ENCODE results near the gene TBP. TPM values are rescaled to one million over a fixed set of nuclear protein-coding genes. Genes with fewer than 3 reads are reported as not detected.

The TBP gene
- 10 to 100 TPM; 13.0 to 18.4 (median 14.2) TPM for total RNA-seq
- 18.4 TPM for total RNA-seq (2013)

- no peak for TF ChIP-seq CTCF (IDR thresholded peaks at IDR 0.05)
- H3K4me1 Mint-ChIP-seq = peaks cover 5 to 31% of the 10 kb centered on the region in 2 donors
These were observed at the start of gene TBP for GRCh38 chr6:170554013-170554795. TSS of gene TBP (plus strand) at chr6:170554369. CDS start at chr6:170557030, 2,661 bp downstream.

GRCh38 chr6:170504479-170504878 lies 49.7 kb upstream of the TBP start:
- DNase-seq = no peak
- H3K36me3 Mint-ChIP-seq = no peaks in the 10 kb centered on the region
- TF ChIP-seq CTCF (IDR thresholded peaks at IDR 0.05) = no peak
- H3K4me3 Mint-ChIP-seq = peak overlapping the region; percentile 9
- ATAC-seq = peak in 1 of 3 donors; percentile 57
- Histone ChIP-seq H3K4me1 (ENCODE audit: control insufficient read depth, insufficient read depth, low read length) (peaks cover 14% of the 10 kb centered on the region), H3K4me3 (ENCODE audit: low read length) (no peak overlapping the region), H3K27ac (ENCODE audit: low read length) (no peak overlapping the region), H3K27me3 (ENCODE audit: control insufficient read depth, insufficient read depth, low read length) (peaks cover 3% of the 10 kb centered on the region), H3K36me3 (ENCODE audit: control insufficient read depth, insufficient read depth, low read length) (no peaks in the 10 kb centered on the region), H3K9me3 (ENCODE audit: control insufficient read depth, insufficient read depth, low read length) (peaks cover 6% of the 10 kb centered on the region)
- 22% methylated on average over 4 of the region's 4 CpGs for WGBS (ENCODE audit: insufficient coverage)
- no peak overlapping the region for H3K27ac Mint-ChIP-seq
- intact Hi-C loops (cut with micrococcal nuclease) = no loop called here
- peaks cover 30 to 35% of the 10 kb centered on the region in 2 donors for H3K27me3 Mint-ChIP-seq (ENCODE audit: low read depth in 2 of 2)
- peaks cover 32 to 48% of the 10 kb centered on the region in 2 donors for H3K4me1 Mint-ChIP-seq
- H3K9me3 Mint-ChIP-seq = no peaks in the 10 kb centered on the region

More at GRCh38 chr6:170554013-170554795, at the start of gene TBP:
- WGBS (ENCODE audit: insufficient coverage) = under 1% methylated on average over 51 of the region's 51 CpGs
- no peak within 1 kb of the TSS for H3K27ac Mint-ChIP-seq
- no peaks in the 10 kb centered on the region for H3K9me3 ChIP-seq (ENCODE audit: control insufficient read depth, insufficient read depth, low read length)
- peaks cover 18% of the 10 kb centered on the region for H3K36me3 ChIP-seq (ENCODE audit: control insufficient read depth, insufficient read depth, low read length)
- H3K27me3 ChIP-seq (ENCODE audit: control insufficient read depth, insufficient read depth, low read length) = no peaks in the 10 kb centered on the region
- peak; percentile 98 to 99 for DNase-seq
- ATAC-seq = peak; percentile 88 to 97 (median 92)
- no peaks in the 10 kb centered on the region for H3K9me3 Mint-ChIP-seq
- H3K4me3 Mint-ChIP-seq = no peak within 1 kb of the TSS
- H3K4me3 ChIP-seq (ENCODE audit: low read length) = peak within 1 kb of the TSS; percentile 84
- no peaks in the 10 kb centered on the region for H3K27me3 Mint-ChIP-seq (ENCODE audit: low read depth in 2 of 2)
- H3K27ac ChIP-seq (ENCODE audit: low read length) = peak within 1 kb of the TSS; percentile 93
- H3K4me1 ChIP-seq (ENCODE audit: control insufficient read depth, insufficient read depth, low read length) = peaks cover 22% of the 10 kb centered on the region
- intact Hi-C loops (cut with micrococcal nuclease) = loop anchor here (1.0 to 5.0 kb wide), 3 partner anchors 30 to 852 kb away; partner anchors contain the start of genes C6orf120, DYNLT2, ERMARD and PDCD2
- H3K36me3 Mint-ChIP-seq = no peaks in the 10 kb centered on the region

GRCh38 chr6:170505306-170505705 lies 48.9 kb upstream of the TBP start:
- Histone ChIP-seq H3K4me3 (ENCODE audit: low read length) (no peak overlapping the region), H3K4me1 (ENCODE audit: control insufficient read depth, insufficient read depth, low read length) (peaks cover 14% of the 10 kb centered on the region), H3K36me3 (ENCODE audit: control insufficient read depth, insufficient read depth, low read length) (no peaks in the 10 kb centered on the region), H3K27ac (ENCODE audit: low read length) (no peak overlapping the region), H3K9me3 (ENCODE audit: control insufficient read depth, insufficient read depth, low read length) (peaks cover 6% of the 10 kb centered on the region), H3K27me3 (ENCODE audit: control insufficient read depth, insufficient read depth, low read length) (peaks cover 3% of the 10 kb centered on the region)
- Mint-ChIP-seq H3K9me3 (no peaks in the 10 kb centered on the region), H3K27ac (no peak overlapping the region), H3K27me3 (ENCODE audit: low read depth in 2 of 2) (peaks cover 34 to 38% of the 10 kb centered on the region in 2 donors), H3K36me3 (no peaks in the 10 kb centered on the region), H3K4me3 (no peak overlapping the region), H3K4me1 (peaks cover 31 to 47% of the 10 kb centered on the region in 2 donors)
- ATAC-seq (no peak), DNase-seq (no peak)
- 60% methylated on average over 9 of the region's 9 CpGs for WGBS (ENCODE audit: insufficient coverage)
- no peak for TF ChIP-seq CTCF (IDR thresholded peaks at IDR 0.05)
- intact Hi-C loops (cut with micrococcal nuclease) = no loop called here

Measured in natural killer cell (primary cell).